Measurements from ENCODE around the gene FOXC1.

- TF ChIP-seq CTCF (conservative IDR thresholded peaks at IDR 0.05; ENCODE audit: low read length) (no peak), EZH2phosphoT487 (IDR thresholded peaks at IDR 0.05; ENCODE audit: borderline replicate concordance, low read depth, low read length) (no peak)
Measured at GRCh38 chr6:1636272-1636825, 26.6 kb downstream of the FOXC1 start.
